SHP77 treated with DMSO at 0.1 percent for 48 hours (cell line): ENCODE measurements around the gene EGFR.

Source experiments
- DNase-seq: peaks from one replicate; lab custom pipeline; 2025; lab: John Stamatoyannopoulos, UW

The EGFR gene

GRCh38 chr7:55127622-55128081 is 108.8 kb downstream of the EGFR start:
- peak; percentile 82 for DNase-seq

GRCh38 chr7:55128693-55129394 is 110.0 kb downstream of the EGFR start:
- DNase-seq, result no peak

GRCh38 chr7:55129541-55130394 is 111.0 kb downstream of the EGFR start:
- DNase-seq, result peak; percentile 40

- DNase-seq, result peak; percentile 47
Observed at GRCh38 chr7:55130395-55131141, 111.8 kb downstream of the EGFR start.

- no peak for DNase-seq
Observed at GRCh38 chr7:55131142-55131929, 112.5 kb downstream of the EGFR start.

GRCh38 chr7:55132550-55132889 is 113.7 kb downstream of the EGFR start:
- DNase-seq, result no peak

GRCh38 chr7:55132890-55133551 is 114.2 kb downstream of the EGFR start:
- no peak for DNase-seq

GRCh38 chr7:55133630-55134358 is 115.0 kb downstream of the EGFR start:
- DNase-seq, result peak; percentile 84

GRCh38 chr7:55134359-55134725 is 115.5 kb downstream of the EGFR start:
- no peak for DNase-seq

GRCh38 chr7:55134786-55135185 is 116.0 kb downstream of the EGFR start:
- DNase-seq, result no peak

GRCh38 chr7:55135462-55135861 is 116.6 kb downstream of the EGFR start:
- DNase-seq, result no peak

GRCh38 chr7:55138663-55139062 is 119.8 kb downstream of the EGFR start:
- DNase-seq, result no peak

GRCh38 chr7:55140221-55140940 is 121.6 kb downstream of the EGFR start:
- DNase-seq, result no peak

- DNase-seq, result no peak
Observed at GRCh38 chr7:55140941-55141278, 122.1 kb downstream of the EGFR start.

- no peak for DNase-seq
Observed at GRCh38 chr7:55142919-55143600, 124.2 kb downstream of the EGFR start.

GRCh38 chr7:55144333-55145317 is 125.8 kb downstream of the EGFR start:
- DNase-seq, result no peak

GRCh38 chr7:55145606-55146005 is 126.8 kb downstream of the EGFR start:
- no peak for DNase-seq

GRCh38 chr7:55147101-55147500 is 128.3 kb downstream of the EGFR start:
- no peak for DNase-seq
